Inferior parietal cortex (tissue), 1 donor: Measurements from ENCODE around the gene RBFOX2.

Experiments used
- DNase-seq: peaks from one replicate; pipeline ENCODE4 v3.0.0-alpha.2; 2016; ENCODE audit errors: extremely low spot score

The RBFOX2 gene

GRCh38 chr22:35781898-35782297 is 246.7 kb downstream of the RBFOX2 start:
- DNase-seq = no peak

- no peak for DNase-seq
Measured at GRCh38 chr22:35777335-35777975, 251.2 kb downstream of the RBFOX2 start.

- no peak for DNase-seq
Measured at GRCh38 chr22:35775339-35775738, 253.3 kb downstream of the RBFOX2 start.

GRCh38 chr22:35769974-35770373 is 258.6 kb downstream of the RBFOX2 start:
- no peak for DNase-seq

- no peak for DNase-seq
Measured at GRCh38 chr22:35766654-35767580, 261.7 kb downstream of the RBFOX2 start.

- DNase-seq = no peak
Measured at GRCh38 chr22:35761037-35761436, 267.6 kb downstream of the RBFOX2 start.

- no peak for DNase-seq
Measured at GRCh38 chr22:35758394-35758793, 270.2 kb downstream of the RBFOX2 start.

GRCh38 chr22:35756722-35757121 is 271.9 kb downstream of the RBFOX2 start:
- no peak for DNase-seq

GRCh38 chr22:35754761-35755160 is 273.9 kb downstream of the RBFOX2 start:
- no peak for DNase-seq

- no peak for DNase-seq
Measured at GRCh38 chr22:35752863-35753189, 275.8 kb downstream of the RBFOX2 start.

- no peak for DNase-seq
Measured at GRCh38 chr22:35752006-35752862, 276.4 kb downstream of the RBFOX2 start.

GRCh38 chr22:35749808-35750207 is 278.8 kb downstream of the RBFOX2 start:
- no peak for DNase-seq

- no peak for DNase-seq
Measured at GRCh38 chr22:35746946-35747703, 281.5 kb downstream of the RBFOX2 start.

- DNase-seq = no peak
Measured at GRCh38 chr22:35746248-35746647, 282.4 kb downstream of the RBFOX2 start.

GRCh38 chr22:35743326-35743860 is 285.2 kb downstream of the RBFOX2 start:
- DNase-seq = no peak

- no peak for DNase-seq
Measured at GRCh38 chr22:35742342-35743100, 286.1 kb downstream of the RBFOX2 start.

GRCh38 chr22:35740616-35741015 is 288.0 kb downstream of the RBFOX2 start:
- DNase-seq = no peak

- no peak for DNase-seq
Measured at GRCh38 chr22:35739931-35740380, 288.7 kb downstream of the RBFOX2 start.

- no peak for DNase-seq
Measured at GRCh38 chr22:35739076-35739930, 289.3 kb downstream of the RBFOX2 start.
